GM12891 (cell line): ENCODE measurements around the gene GOLGA8A.
"Not testable (repeated sequence)": the region's sequence is repeated elsewhere in the genome, so short reads cannot be mapped to it uniquely, and the experiment has no call there.

Experiments
- POLR2A ChIP-seq: IDR thresholded peaks from 2 replicates; pipeline ENCODE4 v1.6.1; 2011; ENCODE audit warnings: low read depth, low read length, control low read depth
- POLR2AphosphoS5 ChIP-seq: IDR thresholded peaks from 2 replicates; pipeline ENCODE4 v1.6.1; 2011; ENCODE audit warnings: low read depth, low read length, control low read depth
- POU2F2 ChIP-seq: IDR thresholded peaks from 2 replicates; pipeline ENCODE4 v1.6.1; 2011; ENCODE audit warnings: low read depth, mild to moderate bottlenecking, control low read depth, low read length, moderate library complexity
- SPI1 ChIP-seq: IDR thresholded peaks from 2 replicates; pipeline ENCODE4 v1.6.1; 2011; ENCODE audit warnings: low read depth, low read length, control low read depth
- TAF1 ChIP-seq: IDR thresholded peaks from 2 replicates; pipeline ENCODE4 v1.6.1; 2011; ENCODE audit warnings: low read depth, low read length, control low read depth

- TF ChIP-seq POLR2AphosphoS5, SPI1, TAF1, POLR2A, POU2F2: not testable (repeated sequence)
Observed at GRCh38 chr15:34418435-34418834, 19.2 kb downstream of the GOLGA8A start.
